A549 treated with Hydrocortisone at 1 μM for 4 hours (cell line): ENCODE results near the gene BSG. TPM values are rescaled to one million over a fixed set of nuclear protein-coding genes. Genes with fewer than 3 reads are reported as not detected.

Experiments
- total RNA-seq: library from RNA; stranded (reverse); fragments of 200-300 nt; extraction: Qiagen RNA extraction; gene quantifications from 5 replicates; pipeline ENCODE4 v1.2.3, GENCODE V29; 2022

Gene BSG
- 645 to 729 TPM (median 699 TPM) in 5 replicates for total RNA-seq

GRCh38 chr19:572140-572742 is at the start of gene BSG:
TSS of gene BSG (plus strand) at chr19:572596. CDS start at chr19:572635, 39 bp downstream.

GRCh38 chr19:531753-532560 is 40.4 kb upstream of the BSG start, which contains the start of gene CDC34:
TSS of gene CDC34 (plus strand) at chr19:531760. CDS start at chr19:531932, 172 bp downstream.

GRCh38 chr19:543910-544608 is 28.3 kb upstream of the BSG start, which contains the start of gene GZMM:
TSS of gene GZMM (plus strand) at chr19:544053. CDS start at chr19:544072, 19 bp downstream.

GRCh38 chr19:589693-590395 is 17.4 kb downstream of the BSG start, which contains the start of gene HCN2:
TSS of gene HCN2 (plus strand) at chr19:589881. CDS start at chr19:589946, 65 bp downstream.

Other genes with a start within 250 kb of the BSG start
- 15.1 to 22.7 TPM (median 18.3 TPM) in 5 replicates for gene MIER2, start 227.8 kb upstream of the BSG start, total RNA-seq
- gene C2CD4C, start 163.4 kb upstream of the BSG start, total RNA-seq, result 0.22 to 0.68 TPM (median 0.59 TPM) in 5 replicates
- 0.77 to 1.5 TPM (median 0.99 TPM) in 5 replicates for gene SHC2, start 111.6 kb upstream of the BSG start, total RNA-seq
- 0.12 to 0.41 TPM (median 0.30 TPM) in 5 replicates for gene MADCAM1, start 76.1 kb upstream of the BSG start, total RNA-seq
- gene TPGS1, start 65.1 kb upstream of the BSG start, total RNA-seq, result 9.8 to 16.5 TPM (median 15.3 TPM) in 5 replicates
- 67.9 to 93.1 TPM (median 87.3 TPM) in 5 replicates for gene CDC34, start 40.8 kb upstream of the BSG start, total RNA-seq
- gene GZMM, start 28.5 kb upstream of the BSG start, total RNA-seq, result 0.30 to 0.48 TPM (median 0.39 TPM) in 5 replicates
- gene HCN2, start 17.3 kb downstream of the BSG start, total RNA-seq, result 30.4 to 38.9 TPM (median 35.2 TPM) in 5 replicates
- 68.0 to 91.4 TPM (median 86.6 TPM) in 5 replicates for gene POLRMT, start 60.9 kb downstream of the BSG start, total RNA-seq
- gene FGF22, start 67.3 kb downstream of the BSG start, total RNA-seq, result 0.37 to 0.75 TPM (median 0.55 TPM) in 5 replicates
- gene RNF126, start 90.6 kb downstream of the BSG start, total RNA-seq, result 53.5 to 72.9 TPM (median 70.7 TPM) in 5 replicates
- gene FSTL3, start 103.8 kb downstream of the BSG start, total RNA-seq, result 210 to 272 TPM (median 239 TPM) in 5 replicates
- 0.16 to 0.23 TPM in 2 of 5 replicates, not detected in the others for gene PRSS57, start 122.9 kb downstream of the BSG start, total RNA-seq
- gene PALM, start 136.3 kb downstream of the BSG start, total RNA-seq, result 12.0 to 17.9 TPM (median 14.3 TPM) in 5 replicates
- 73.4 to 86.5 TPM (median 79.6 TPM) in 5 replicates for gene MISP, start 178.5 kb downstream of the BSG start, total RNA-seq
- 195 to 244 TPM (median 206 TPM) in 5 replicates for gene PTBP1, start 224.9 kb downstream of the BSG start, total RNA-seq
- 2.5 to 5.6 TPM (median 3.7 TPM) in 5 replicates for gene PLPPR3, start 249.4 kb downstream of the BSG start, total RNA-seq